HEK293 (cell line): ENCODE measurements around the gene BLOC1S4.

Experiments
- CTCF ChIA-PET: fragments of 350-600 bp; formaldehyde crosslinking; extraction: SDS; loops from one replicate; lab custom pipeline; 2021; ENCODE audit warnings: antibody characterized with exemption; lab: Yijun Ruan, JAX
- POLR2A ChIA-PET: fragments of 300-600 bp; formaldehyde crosslinking; extraction: SDS; loops from one replicate; lab custom pipeline; 2020; ENCODE audit warnings: antibody characterized with exemption, inconsistent platforms; lab: Yijun Ruan, JAX
- H3K27ac ChIP-seq: fragments of 200-500 bp; sonication (Bioruptor generic); 2 replicates; pipeline ENCODE4 v1.5.1; 2014; ENCODE audit warnings: low read depth, low read length, control low read depth, inconsistent platforms; ENCODE audit errors: extremely low read depth
- H3K36me3 ChIP-seq, 2 experiments: fragments of 200-500 bp in 1 of 2; sonication (Bioruptor generic) in 1 of 2; 1 replicate in 1 of 2; 2 replicates in 1 of 2; pipeline ENCODE4 v1.5.1; 2014 to 2017; ENCODE audit warnings: inconsistent platforms in 2 of 2, low read length in 2 of 2; ENCODE audit not compliant: control insufficient read depth in 2 of 2, insufficient read depth in 1 of 2
- H3K4me1 ChIP-seq: fragments of 200-500 bp; sonication (Bioruptor generic); 2 replicates; pipeline ENCODE4 v1.5.1; 2014; ENCODE audit warnings: mild to moderate bottlenecking, low read length, inconsistent platforms; ENCODE audit not compliant: control insufficient read depth, insufficient read depth
- H3K4me3 ChIP-seq: 2 replicates; pipeline ENCODE4 v1.5.1; 2011; ENCODE audit warnings: low read depth, mild to moderate bottlenecking, control low read depth, low read length, moderate library complexity
- H3K9me3 ChIP-seq: fragments of 200-500 bp; sonication (Bioruptor generic); 2 replicates; pipeline ENCODE4 v1.5.1; 2014; ENCODE audit warnings: low read depth, low read length, inconsistent platforms; ENCODE audit not compliant: control insufficient read depth, insufficient read depth
- HOXC10 ChIP-seq: sonication (generic); formaldehyde crosslinking; IDR thresholded peaks from 2 replicates; pipeline ENCODE4 v1.8.1; 2023; ENCODE audit warnings: mild to moderate bottlenecking, missing genetic modification reagents
- KLF7 ChIP-seq: fragments of 450-650 bp; formaldehyde crosslinking; IDR thresholded peaks from 2 replicates; pipeline ENCODE4 v1.5.1; 2016; ENCODE audit warnings: missing biosample characterization, missing genetic modification characterization, borderline replicate concordance
- OVOL3 ChIP-seq: fragments of 450-650 bp; formaldehyde crosslinking; IDR thresholded peaks from 2 replicates; pipeline ENCODE4 v1.5.1; 2016; ENCODE audit warnings: missing biosample characterization, missing genetic modification characterization
- SETDB1 ChIP-seq: IDR thresholded peaks from one replicate; pipeline ENCODE4 v1.6.1; 2017; ENCODE audit warnings: mild to moderate bottlenecking, low read length, moderate library complexity, mixed read lengths; ENCODE audit not compliant: insufficient read length
- ZBTB48 ChIP-seq: fragments of 450-650 bp; formaldehyde crosslinking; IDR thresholded peaks from 2 replicates; pipeline ENCODE4 v1.5.1; 2016; ENCODE audit warnings: missing biosample characterization, missing genetic modification characterization
- ZNF140 ChIP-seq: fragments of 450-650 bp; formaldehyde crosslinking; IDR thresholded peaks from 2 replicates; pipeline ENCODE4 v1.5.1; 2016; ENCODE audit warnings: missing biosample characterization, missing genetic modification characterization
- ZNF184 ChIP-seq: fragments of 450-650 bp; IDR thresholded peaks from 2 replicates; pipeline ENCODE4 v1.5.1; 2018; ENCODE audit warnings: missing biosample characterization, mild to moderate bottlenecking, missing genetic modification characterization
- ZNF433 ChIP-seq: fragments of 450-650 bp; formaldehyde crosslinking; IDR thresholded peaks from 2 replicates; pipeline ENCODE4 v1.5.1; 2016; ENCODE audit warnings: missing biosample characterization, missing genetic modification characterization, low read depth
- ZNF488 ChIP-seq: fragments of 450-650 bp; formaldehyde crosslinking; IDR thresholded peaks from 2 replicates; pipeline ENCODE4 v1.5.1; 2016; ENCODE audit warnings: missing biosample characterization, missing genetic modification characterization
- ZNF561 ChIP-seq: fragments of 450-650 bp; IDR thresholded peaks from 2 replicates; pipeline ENCODE4 v1.5.1; 2018; ENCODE audit warnings: missing biosample characterization, missing genetic modification characterization, borderline replicate concordance
- ZNF701 ChIP-seq: fragments of 450-650 bp; formaldehyde crosslinking; IDR thresholded peaks from 2 replicates; pipeline ENCODE4 v1.5.1; 2016; ENCODE audit warnings: missing biosample characterization, missing genetic modification characterization
- ZNF707 ChIP-seq: fragments of 450-650 bp; formaldehyde crosslinking; IDR thresholded peaks from 2 replicates; pipeline ENCODE4 v1.5.1; 2016; ENCODE audit warnings: missing biosample characterization, missing genetic modification characterization
- ZNF785 ChIP-seq: fragments of 450-650 bp; formaldehyde crosslinking; IDR thresholded peaks from 2 replicates; pipeline ENCODE4 v1.5.1; 2016; ENCODE audit warnings: missing biosample characterization, missing genetic modification characterization
- ZNF792 ChIP-seq: fragments of 450-650 bp; formaldehyde crosslinking; IDR thresholded peaks from 2 replicates; pipeline ENCODE4 v1.5.1; 2016; ENCODE audit warnings: missing biosample characterization, missing genetic modification characterization
- ZNF830 ChIP-seq: fragments of 450-650 bp; IDR thresholded peaks from 2 replicates; pipeline ENCODE4 v1.5.0; 2018; ENCODE audit warnings: missing biosample characterization, missing genetic modification characterization, low read depth, mild to moderate bottlenecking, moderate library complexity
- TF ChIP-seq, protein P1 (sequence below): fragments of 450-650 bp; formaldehyde crosslinking; IDR thresholded peaks from 2 replicates; pipeline ENCODE4 v1.5.1; 2016; ENCODE audit warnings: missing biosample characterization, missing genetic modification characterization
- TF ChIP-seq, protein P2 (sequence below): fragments of 450-650 bp; formaldehyde crosslinking; IDR thresholded peaks from 2 replicates; pipeline ENCODE4 v1.5.1; 2017; ENCODE audit warnings: missing biosample characterization, missing genetic modification characterization
- TF ChIP-seq, protein P3 (sequence below): fragments of 450-650 bp; formaldehyde crosslinking; IDR thresholded peaks from 2 replicates; pipeline ENCODE4 v1.5.1; 2016; ENCODE audit warnings: missing biosample characterization, missing genetic modification characterization

BLOC1S4 gene

GRCh38 chr4:6701371-6701770, 14.6 kb upstream of the BLOC1S4 start:
- H3K4me3 ChIP-seq = no peak overlapping the region
- TF ChIP-seq KLF7 (tag by site-specific recombination) = no peak
- TF ChIP-seq ZNF433 (tag by site-specific recombination) = no peak
- TF ChIP-seq, protein P1, sequence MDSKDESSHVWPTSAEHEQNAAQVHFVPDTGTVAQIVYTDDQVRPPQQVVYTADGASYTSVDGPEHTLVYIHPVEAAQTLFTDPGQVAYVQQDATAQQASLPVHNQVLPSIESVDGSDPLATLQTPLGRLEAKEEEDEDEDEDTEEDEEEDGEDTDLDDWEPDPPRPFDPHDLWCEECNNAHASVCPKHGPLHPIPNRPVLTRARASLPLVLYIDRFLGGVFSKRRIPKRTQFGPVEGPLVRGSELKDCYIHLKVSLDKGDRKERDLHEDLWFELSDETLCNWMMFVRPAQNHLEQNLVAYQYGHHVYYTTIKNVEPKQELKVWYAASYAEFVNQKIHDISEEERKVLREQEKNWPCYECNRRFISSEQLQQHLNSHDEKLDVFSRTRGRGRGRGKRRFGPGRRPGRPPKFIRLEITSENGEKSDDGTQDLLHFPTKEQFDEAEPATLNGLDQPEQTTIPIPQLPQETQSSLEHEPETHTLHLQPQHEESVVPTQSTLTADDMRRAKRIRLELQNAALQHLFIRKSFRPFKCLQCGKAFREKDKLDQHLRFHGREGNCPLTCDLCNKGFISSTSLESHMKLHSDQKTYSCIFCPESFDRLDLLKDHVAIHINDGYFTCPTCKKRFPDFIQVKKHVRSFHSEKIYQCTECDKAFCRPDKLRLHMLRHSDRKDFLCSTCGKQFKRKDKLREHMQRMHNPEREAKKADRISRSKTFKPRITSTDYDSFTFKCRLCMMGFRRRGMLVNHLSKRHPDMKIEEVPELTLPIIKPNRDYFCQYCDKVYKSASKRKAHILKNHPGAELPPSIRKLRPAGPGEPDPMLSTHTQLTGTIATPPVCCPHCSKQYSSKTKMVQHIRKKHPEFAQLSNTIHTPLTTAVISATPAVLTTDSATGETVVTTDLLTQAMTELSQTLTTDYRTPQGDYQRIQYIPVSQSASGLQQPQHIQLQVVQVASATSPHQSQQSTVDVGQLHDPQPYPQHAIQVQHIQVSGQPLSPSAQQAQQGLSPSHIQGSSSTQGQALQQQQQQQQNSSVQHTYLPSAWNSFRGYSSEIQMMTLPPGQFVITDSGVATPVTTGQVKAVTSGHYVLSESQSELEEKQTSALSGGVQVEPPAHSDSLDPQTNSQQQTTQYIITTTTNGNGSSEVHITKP = no peak
- TF ChIP-seq ZNF140 (tag by site-specific recombination) = no peak
- TF ChIP-seq, protein P2, sequence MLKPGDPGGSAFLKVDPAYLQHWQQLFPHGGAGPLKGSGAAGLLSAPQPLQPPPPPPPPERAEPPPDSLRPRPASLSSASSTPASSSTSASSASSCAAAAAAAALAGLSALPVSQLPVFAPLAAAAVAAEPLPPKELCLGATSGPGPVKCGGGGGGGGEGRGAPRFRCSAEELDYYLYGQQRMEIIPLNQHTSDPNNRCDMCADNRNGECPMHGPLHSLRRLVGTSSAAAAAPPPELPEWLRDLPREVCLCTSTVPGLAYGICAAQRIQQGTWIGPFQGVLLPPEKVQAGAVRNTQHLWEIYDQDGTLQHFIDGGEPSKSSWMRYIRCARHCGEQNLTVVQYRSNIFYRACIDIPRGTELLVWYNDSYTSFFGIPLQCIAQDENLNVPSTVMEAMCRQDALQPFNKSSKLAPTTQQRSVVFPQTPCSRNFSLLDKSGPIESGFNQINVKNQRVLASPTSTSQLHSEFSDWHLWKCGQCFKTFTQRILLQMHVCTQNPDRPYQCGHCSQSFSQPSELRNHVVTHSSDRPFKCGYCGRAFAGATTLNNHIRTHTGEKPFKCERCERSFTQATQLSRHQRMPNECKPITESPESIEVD (tag by site-specific recombination) = no peak
- TF ChIP-seq HOXC10 (CRISPR knock-in tag) = no peak
- POLR2A ChIA-PET = no interaction called here
- no peaks in the 10 kb centered on the region for H3K4me1 ChIP-seq
- CTCF ChIA-PET = interaction anchor here (0.6 to 0.7 kb wide), 4 partner anchors 110 to 1091 kb away, joined by 3 to 4 read pairs (median 3); no protein-coding TSS in a partner anchor
- no peak overlapping the region for H3K27ac ChIP-seq
- peaks cover 0 to 23% of the 10 kb centered on the region in 2 experiments; a peak in 1 of 3 replicates for H3K36me3 ChIP-seq
- H3K9me3 ChIP-seq = no peaks in the 10 kb centered on the region

- peaks cover 0 to 35% of the 10 kb centered on the region in 2 experiments; a peak in 1 of 3 replicates for H3K36me3 ChIP-seq
- H3K9me3 ChIP-seq = no peaks in the 10 kb centered on the region
- no peaks in the 10 kb centered on the region for H3K4me1 ChIP-seq
- TF ChIP-seq SETDB1 (peak; percentile 90), ZBTB48 (no peak)
- TF ChIP-seq, all 188 proteins: peak for 1
- no peak overlapping the region for H3K4me3 ChIP-seq
- ChIA-PET CTCF (no interaction called here), POLR2A (no interaction called here)
- no peak overlapping the region for H3K27ac ChIP-seq
Observed at GRCh38 chr4:6702761-6703160, 13.2 kb upstream of the BLOC1S4 start.

GRCh38 chr4:6703786-6704185, 12.2 kb upstream of the BLOC1S4 start:
- peaks cover 0 to 41% of the 10 kb centered on the region in 2 experiments; a peak in 1 of 3 replicates for H3K36me3 ChIP-seq
- ChIA-PET CTCF (no interaction called here), POLR2A (no interaction called here)
- H3K4me3 ChIP-seq = no peak overlapping the region
- TF ChIP-seq ZNF792 (tag by site-specific recombination) (no peak), ZNF184 (tag by site-specific recombination) (no peak), ZNF701 (no peak), ZNF707 (no peak), ZNF488 (tag by site-specific recombination) (no peak), OVOL3 (no peak), ZNF561 (tag by site-specific recombination) (no peak), ZNF785 (no peak), ZNF830 (tag by site-specific recombination) (no peak)
- TF ChIP-seq, protein P3, sequence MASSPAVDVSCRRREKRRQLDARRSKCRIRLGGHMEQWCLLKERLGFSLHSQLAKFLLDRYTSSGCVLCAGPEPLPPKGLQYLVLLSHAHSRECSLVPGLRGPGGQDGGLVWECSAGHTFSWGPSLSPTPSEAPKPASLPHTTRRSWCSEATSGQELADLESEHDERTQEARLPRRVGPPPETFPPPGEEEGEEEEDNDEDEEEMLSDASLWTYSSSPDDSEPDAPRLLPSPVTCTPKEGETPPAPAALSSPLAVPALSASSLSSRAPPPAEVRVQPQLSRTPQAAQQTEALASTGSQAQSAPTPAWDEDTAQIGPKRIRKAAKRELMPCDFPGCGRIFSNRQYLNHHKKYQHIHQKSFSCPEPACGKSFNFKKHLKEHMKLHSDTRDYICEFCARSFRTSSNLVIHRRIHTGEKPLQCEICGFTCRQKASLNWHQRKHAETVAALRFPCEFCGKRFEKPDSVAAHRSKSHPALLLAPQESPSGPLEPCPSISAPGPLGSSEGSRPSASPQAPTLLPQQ (tag by site-specific recombination) = no peak
- H3K27ac ChIP-seq = no peak overlapping the region
- no peaks in the 10 kb centered on the region for H3K4me1 ChIP-seq
- H3K9me3 ChIP-seq = no peaks in the 10 kb centered on the region
